Stimulated activated CD8-positive, alpha-beta memory T cell treated with anti-CD3 and anti-CD28 coated beads, Interleukin-7, amount 100 ng/mL, for 24 hours (primary cell): ENCODE measurements around the gene AKAP10.
A peak's percentile ranks its signal among the peaks of the same experiment; 100 is the strongest.
"Not testable (repeated sequence)": the region's sequence is repeated elsewhere in the genome, so short reads cannot be mapped to it uniquely, and the experiment has no call there.

Experiments
- DNase-seq: peaks from one replicate; pipeline ENCODE4 v3.0.0-alpha.2; 2020; ENCODE audit warnings: low read depth

Gene AKAP10

GRCh38 chr17:19867329-19868078, 110.1 kb downstream of the AKAP10 start, which contains the start of gene ULK2:
Gene ULK2 (minus strand): TSS chr17:19867936. CDS start chr17:19867417, 519 bp downstream.
- DNase-seq = no peak

GRCh38 chr17:19867079-19867328, 110.6 kb downstream of the AKAP10 start:
- DNase-seq = peak; percentile 21

- no peak for DNase-seq
Measured at GRCh38 chr17:19865021-19865420, 112.6 kb downstream of the AKAP10 start.

- DNase-seq = not testable (repeated sequence)
Measured at GRCh38 chr17:19860647-19861177, 116.9 kb downstream of the AKAP10 start.

GRCh38 chr17:19857640-19858039, 120.0 kb downstream of the AKAP10 start:
- DNase-seq = no peak
